ENCODE results near the gene OLFML2A.
A peak's percentile ranks its signal among the peaks of the same experiment; 100 is the strongest.
"Not testable (repeated sequence)": the region's sequence is repeated elsewhere in the genome, so short reads cannot be mapped to it uniquely, and the experiment has no call there.

Gene OLFML2A

DNA sequence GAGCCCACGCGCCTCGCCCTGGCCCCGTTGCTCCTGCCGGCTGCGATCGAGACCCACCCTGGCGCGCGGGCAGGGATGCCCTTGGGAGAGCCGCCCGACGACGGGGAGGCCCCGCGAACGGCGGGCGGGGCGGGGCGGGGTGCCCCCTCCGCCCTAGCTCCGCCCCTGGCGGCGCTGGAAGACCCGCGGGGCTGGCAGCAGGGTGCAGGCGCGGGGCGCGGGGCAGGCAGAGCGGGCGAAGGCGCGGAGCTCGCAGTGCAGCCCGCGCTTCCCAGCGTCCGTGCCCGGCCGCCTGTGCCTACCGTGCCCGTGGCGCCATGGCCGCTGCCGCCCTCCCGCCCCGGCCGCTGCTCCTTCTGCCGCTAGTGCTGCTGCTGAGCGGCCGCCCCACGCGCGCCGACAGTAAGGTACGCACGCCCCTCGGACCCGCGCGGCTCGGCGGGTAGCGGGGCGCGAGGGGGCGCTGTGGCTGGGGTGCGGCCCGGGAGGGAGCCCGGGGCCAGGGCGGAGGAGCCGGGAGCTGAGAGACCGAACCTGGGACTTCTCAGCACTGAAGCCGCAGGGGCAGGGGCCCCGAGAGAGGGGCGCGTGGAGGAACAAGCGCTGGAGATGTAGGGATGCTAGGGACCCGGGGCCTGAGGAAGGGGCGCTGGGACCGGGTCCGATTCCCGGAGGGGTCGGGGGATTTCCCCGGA is at the start of gene OLFML2A:
OLFML2A (plus strand) TSS at position 180 of the 695 bp plus-strand sequence; CDS start at position 318, 138 bp downstream.
- CTCF ChIA-PET = interaction anchor here (0.6 to 9.5 kb wide), 14 partner anchors 10 to 101 kb away, joined by 3 to 244 read pairs (median 4); partner anchors contain the start of gene WDR38
- no peak for TF ChIP-seq TARDBP (IDR thresholded peaks at IDR 0.05)
- peak; percentile 42; the same call in 1 of the 2 replicates for TF ChIP-seq ARNT (IDR thresholded peaks at IDR 0.05)
- DNase-seq (ENCODE audit: extremely low spot score) = peak; percentile 44
- POLR2A ChIA-PET = interaction anchor here (1.4 to 2.6 kb wide), 2 partner anchors 71 to 75 kb away, joined by 3 to 8 read pairs; no protein-coding TSS in a partner anchor

DNA sequence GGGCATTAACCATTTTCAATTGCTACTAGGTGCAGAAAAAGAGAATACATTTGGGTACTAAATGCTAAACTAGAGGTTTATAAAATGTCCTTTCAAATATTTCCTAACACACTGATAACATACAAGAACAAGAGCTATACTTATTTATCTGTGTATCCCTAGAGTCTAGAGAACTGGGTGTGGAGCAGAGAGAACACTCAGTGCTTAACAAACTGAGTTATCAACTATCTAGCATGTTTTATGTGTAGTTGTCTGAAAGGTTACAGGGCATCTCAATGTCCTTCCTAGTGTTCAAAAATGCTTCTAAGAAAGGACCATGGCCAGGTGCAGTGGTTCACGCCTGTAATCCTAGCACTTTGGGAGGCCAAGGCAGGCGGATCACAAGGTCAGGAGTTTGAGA is 46.2 kb upstream of the OLFML2A start:
- POLR2A ChIA-PET = no interaction called here
- TF ChIP-seq ZNF384 (IDR thresholded peaks at IDR 0.05) (no peak), LEF1 (IDR thresholded peaks at IDR 0.05; ENCODE audit: borderline replicate concordance) (no peak), NFRKB (IDR thresholded peaks at IDR 0.05) (no peak), FOXA1 (IDR thresholded peaks at IDR 0.05) (no peak), BHLHE40 (IDR thresholded peaks at IDR 0.05; ENCODE audit: borderline replicate concordance) (no peak), FOXK2 (IDR thresholded peaks at IDR 0.05) (no peak), FOXM1 (IDR thresholded peaks at IDR 0.05; ENCODE audit: borderline replicate concordance) (no peak)
- TF ChIP-seq, protein P1, sequence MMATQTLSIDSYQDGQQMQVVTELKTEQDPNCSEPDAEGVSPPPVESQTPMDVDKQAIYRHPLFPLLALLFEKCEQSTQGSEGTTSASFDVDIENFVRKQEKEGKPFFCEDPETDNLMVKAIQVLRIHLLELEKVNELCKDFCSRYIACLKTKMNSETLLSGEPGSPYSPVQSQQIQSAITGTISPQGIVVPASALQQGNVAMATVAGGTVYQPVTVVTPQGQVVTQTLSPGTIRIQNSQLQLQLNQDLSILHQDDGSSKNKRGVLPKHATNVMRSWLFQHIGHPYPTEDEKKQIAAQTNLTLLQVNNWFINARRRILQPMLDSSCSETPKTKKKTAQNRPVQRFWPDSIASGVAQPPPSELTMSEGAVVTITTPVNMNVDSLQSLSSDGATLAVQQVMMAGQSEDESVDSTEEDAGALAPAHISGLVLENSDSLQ (IDR thresholded peaks at IDR 0.05) = no peak
- DNase-seq (ENCODE audit: extremely low spot score) = no peak
- CTCF ChIA-PET = interaction anchor here (0.6 kb wide), 1 partner anchor 18 kb away, joined by 3 read pairs; no protein-coding TSS in a partner anchor

DNA sequence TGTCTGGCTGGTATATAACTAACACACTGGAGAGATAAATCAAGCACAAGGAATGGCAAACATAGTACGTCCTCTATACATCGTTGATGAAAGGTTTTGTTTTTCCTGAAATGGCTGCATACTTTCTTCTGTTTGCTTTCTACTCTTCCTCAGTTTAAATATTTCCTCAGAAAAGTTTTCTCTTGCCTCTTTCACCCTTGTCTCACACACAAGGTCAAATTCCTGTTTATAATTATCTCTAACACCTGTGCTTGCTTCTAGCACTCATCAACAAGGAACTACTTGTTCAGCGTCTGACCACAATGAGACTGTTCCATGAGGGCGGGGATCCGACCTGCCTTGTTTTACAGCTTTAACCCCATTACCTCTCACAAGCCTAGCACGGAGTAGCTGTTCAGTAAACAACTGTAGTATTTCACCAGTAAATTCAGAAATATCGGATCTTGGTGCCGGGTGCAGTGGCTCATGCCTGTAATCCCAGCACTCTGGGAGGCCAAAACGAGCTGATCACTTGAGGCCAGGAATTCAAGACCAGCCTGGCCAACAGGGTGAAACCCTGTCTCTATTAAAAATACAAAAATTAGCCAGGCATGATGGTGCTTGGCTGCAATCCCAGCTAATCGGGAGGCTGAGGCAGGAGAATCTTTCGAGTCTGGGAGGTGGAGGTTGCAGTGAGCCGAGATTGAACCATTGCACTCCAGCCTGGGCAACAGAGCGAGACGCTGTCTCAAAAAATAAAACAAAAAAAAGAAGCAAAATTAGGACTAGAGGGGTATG is 42.8 kb upstream of the OLFML2A start:
- TF ChIP-seq HDGF (IDR thresholded peaks at IDR 0.05; ENCODE audit: borderline replicate concordance) = no peak
- TF ChIP-seq FOXM1 (IDR thresholded peaks at IDR 0.05; ENCODE audit: borderline replicate concordance) = no peak
- no peak for TF ChIP-seq ARNT (IDR thresholded peaks at IDR 0.05)
- no peak for TF ChIP-seq BHLHE40 (IDR thresholded peaks at IDR 0.05; ENCODE audit: borderline replicate concordance)
- TF ChIP-seq ELF4 (IDR thresholded peaks at IDR 0.05) = no peak
- TF ChIP-seq FOXK2 (IDR thresholded peaks at IDR 0.05) = no peak
- no peak for TF ChIP-seq TARDBP (IDR thresholded peaks at IDR 0.05)
- no peak for TF ChIP-seq LEF1 (IDR thresholded peaks at IDR 0.05; ENCODE audit: borderline replicate concordance)
- TF ChIP-seq ZNF384 (IDR thresholded peaks at IDR 0.05) = no peak
- no peak for TF ChIP-seq NFRKB (IDR thresholded peaks at IDR 0.05)
- TF ChIP-seq, protein P1 (IDR thresholded peaks at IDR 0.05) = no peak
- TF ChIP-seq SP1 (IDR thresholded peaks at IDR 0.05) = no peak
- TF ChIP-seq FOXA1 (IDR thresholded peaks at IDR 0.05) = no peak
- no peak for TF ChIP-seq CTBP1 (IDR thresholded peaks at IDR 0.05; ENCODE audit: borderline replicate concordance)
- no peak for TF ChIP-seq SUZ12 (IDR thresholded peaks at IDR 0.05)
- TF ChIP-seq L3MBTL2 (conservative IDR thresholded peaks at IDR 0.05) = no peak
- no peak for DNase-seq (ENCODE audit: extremely low spot score)
- CTCF ChIA-PET = interaction anchor here (0.6 kb wide), 1 partner anchor 111 kb away, joined by 3 read pairs; no protein-coding TSS in a partner anchor
- POLR2A ChIA-PET = interaction anchor here (0.9 kb wide), 1 partner anchor 30 kb away, joined by 3 read pairs; no protein-coding TSS in a partner anchor

DNA sequence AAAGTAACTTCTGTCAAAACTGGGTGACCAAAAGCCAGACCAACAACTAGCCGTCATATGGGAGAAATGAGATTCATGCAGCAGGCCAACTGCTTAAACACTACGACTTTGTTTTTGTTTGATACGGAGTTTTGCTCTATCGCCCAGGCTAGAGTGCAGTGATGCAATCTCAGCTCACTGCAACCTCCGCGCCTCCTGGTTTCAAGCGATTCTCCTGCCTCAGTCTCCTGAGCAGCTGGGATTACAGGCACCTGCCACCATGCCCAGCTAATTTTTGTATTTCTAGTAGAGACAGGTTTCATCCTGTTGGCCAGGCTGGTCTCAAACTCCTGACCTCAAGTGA is 42.2 kb upstream of the OLFML2A start:
- POLR2A ChIA-PET = interaction anchor here (0.8 to 0.9 kb wide), 2 partner anchors 30 to 75 kb away, joined by 3 read pairs; no protein-coding TSS in a partner anchor
- DNase-seq (ENCODE audit: extremely low spot score); CTCF ChIA-PET: not testable (repeated sequence)

DNA sequence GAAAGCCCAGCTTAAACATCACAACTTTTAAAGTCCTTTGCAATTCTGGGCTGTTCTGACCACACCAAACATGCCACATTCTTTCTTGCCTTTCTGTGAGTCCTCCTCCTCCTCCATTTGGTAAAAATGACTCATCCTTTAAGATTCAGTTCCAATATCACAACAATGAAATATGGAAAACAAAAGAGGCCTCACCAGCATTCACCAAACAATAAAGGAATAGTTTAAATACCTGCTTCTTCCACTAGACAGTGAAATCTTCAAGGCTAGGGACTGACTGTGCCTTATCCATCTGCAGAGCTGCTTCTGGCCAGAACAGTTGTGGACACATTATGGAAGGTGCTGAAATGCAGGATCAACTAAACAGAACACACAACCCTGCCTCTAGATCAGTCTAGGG is 41.8 kb upstream of the OLFML2A start:
- DNase-seq (ENCODE audit: extremely low spot score) = no peak
- ChIA-PET POLR2A (interaction anchor here (0.8 to 0.9 kb wide), 2 partner anchors 29 to 76 kb away, joined by 3 read pairs; no protein-coding TSS in a partner anchor), CTCF (interaction anchor here (0.6 to 0.7 kb wide), 2 partner anchors 167 to 198 kb away, joined by 3 read pairs; no protein-coding TSS in a partner anchor)
- no peak for TF ChIP-seq FOXM1 (IDR thresholded peaks at IDR 0.05; ENCODE audit: borderline replicate concordance)
- TF ChIP-seq ZNF384 (IDR thresholded peaks at IDR 0.05) = no peak
- TF ChIP-seq TARDBP (IDR thresholded peaks at IDR 0.05) = no peak
- no peak for TF ChIP-seq ARNT (IDR thresholded peaks at IDR 0.05)
- TF ChIP-seq LEF1 (IDR thresholded peaks at IDR 0.05; ENCODE audit: borderline replicate concordance) = no peak
- TF ChIP-seq L3MBTL2 (conservative IDR thresholded peaks at IDR 0.05) = no peak
- TF ChIP-seq FOXK2 (IDR thresholded peaks at IDR 0.05) = no peak

DNA sequence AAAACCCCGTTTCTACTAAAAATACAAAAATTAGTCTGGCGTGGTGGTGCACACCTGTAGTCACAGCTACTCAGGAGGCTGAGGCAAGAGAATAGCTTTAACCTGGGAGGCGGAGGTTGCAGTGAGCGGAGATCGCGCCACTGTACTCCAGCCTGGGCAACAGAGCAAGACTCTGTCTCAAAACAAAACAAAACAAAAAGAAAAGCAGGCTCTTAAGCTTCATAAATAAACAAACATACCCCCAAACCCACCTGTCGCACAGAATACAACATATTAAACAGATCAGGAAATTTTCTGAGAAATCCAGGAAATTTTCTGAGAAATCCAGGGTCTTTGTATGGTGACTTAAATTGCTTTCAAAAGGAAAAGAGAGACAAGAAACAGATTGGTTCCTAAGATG is 38.9 kb upstream of the OLFML2A start:
- DNase-seq (ENCODE audit: extremely low spot score); POLR2A ChIA-PET: not testable (repeated sequence)
- CTCF ChIA-PET = interaction anchor here (0.6 kb wide), 1 partner anchor 132 kb away, joined by 3 read pairs; no protein-coding TSS in a partner anchor

DNA sequence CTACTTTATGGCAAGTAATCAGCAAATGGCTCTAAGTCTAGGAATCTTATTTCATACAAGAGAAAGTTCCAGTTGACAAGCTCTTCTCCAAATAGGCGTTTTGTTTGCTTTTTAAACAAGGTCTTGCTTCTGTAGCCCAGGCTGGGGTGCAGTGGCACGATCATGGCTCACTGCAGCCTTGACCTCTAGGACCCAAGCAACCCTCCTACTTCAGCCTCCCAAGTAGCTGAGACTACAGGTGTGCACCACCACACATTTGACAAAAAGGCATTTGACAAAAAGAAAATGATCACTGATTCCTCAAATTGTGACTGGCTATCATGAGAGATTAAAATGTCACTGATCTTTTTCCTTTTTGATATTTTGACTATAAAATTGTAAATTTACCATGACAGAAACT is 37.6 kb upstream of the OLFML2A start:
- POLR2A ChIA-PET = no interaction called here
- CTCF ChIA-PET = no interaction called here
- no peak for DNase-seq (ENCODE audit: extremely low spot score)

More for the DNA sequence above, 37.6 kb upstream of the OLFML2A start:
- TF ChIP-seq SP1 (IDR thresholded peaks at IDR 0.05) (no peak), CTBP1 (IDR thresholded peaks at IDR 0.05; ENCODE audit: borderline replicate concordance) (no peak), ARNT (IDR thresholded peaks at IDR 0.05) (no peak), TARDBP (IDR thresholded peaks at IDR 0.05) (no peak), HDGF (IDR thresholded peaks at IDR 0.05; ENCODE audit: borderline replicate concordance) (no peak), ZNF384 (IDR thresholded peaks at IDR 0.05) (no peak), FOXK2 (IDR thresholded peaks at IDR 0.05) (no peak), FOXA1 (IDR thresholded peaks at IDR 0.05) (no peak), ELF4 (IDR thresholded peaks at IDR 0.05) (no peak), SUZ12 (IDR thresholded peaks at IDR 0.05) (no peak)
- TF ChIP-seq, protein P1 (IDR thresholded peaks at IDR 0.05) = no peak

All from HEK293T (cell line).